Endothelial cell of umbilical vein (primary cell): ENCODE measurements around the gene ZCCHC14. TPM values are rescaled to one million over a fixed set of nuclear protein-coding genes. Genes with fewer than 3 reads are reported as not detected.

Experiments
- BruUV-seq: library from RNA; stranded (reverse); fragments of 400-500 nt; replicated peaks from 2 replicates; lab custom pipeline; 2021; lab: Mats Ljungman, UMichigan
- CTCF ChIA-PET: fragments of 300-600, 350-600 bp; sonication (Branson Sonifier 250); formaldehyde crosslinking; loops from one replicate; lab custom pipeline; 2021; ENCODE audit warnings: antibody characterized with exemption, inconsistent platforms; lab: Charles Lee
- POLR2A ChIA-PET: fragments of 300-600, 350-600 bp; sonication (Branson Sonifier 250); formaldehyde crosslinking; loops from one replicate; lab custom pipeline; 2021; ENCODE audit warnings: antibody characterized with exemption, inconsistent platforms; lab: Charles Lee
- DNase-seq: peaks from one replicate; pipeline ENCODE4 v3.0.0-alpha.2; 2011; ENCODE audit warnings: low read depth, low spot score
- FAIRE-seq: peaks from 2 replicates; lab custom pipeline; 2011; peaks lifted over from hg19 to GRCh38; lab: Jason Lieb, UNC
- H2AFZ ChIP-seq: 2 replicates; pipeline ENCODE4 v1.6.0; 2012; ENCODE audit warnings: low read depth, low read length, control low read depth, inconsistent platforms
- H3K27ac ChIP-seq: 2 replicates; pipeline ENCODE4 v1.5.1; 2011; ENCODE audit warnings: low read depth, mild to moderate bottlenecking, control low read depth, low read length, moderate library complexity; ENCODE audit not compliant: insufficient read depth
- H3K27me3 ChIP-seq, 2 experiments: 2 replicates each; pipeline versions ENCODE4 v1.6.0 to v1.6.1; 2011; ENCODE audit warnings: low read length in 2 of 2, mixed read lengths in 1 of 2; ENCODE audit not compliant: control insufficient read depth in 2 of 2, insufficient read depth in 2 of 2
- H3K36me3 ChIP-seq, 2 experiments: 2 replicates in 1 of 2; 3 replicates in 1 of 2; pipeline ENCODE4 v1.5.1; 2011; ENCODE audit warnings: low read length in 2 of 2, mild to moderate bottlenecking in 1 of 2, moderate library complexity in 1 of 2; ENCODE audit not compliant: control insufficient read depth in 2 of 2, insufficient read depth in 2 of 2; ENCODE audit errors: extremely low read depth in 1 of 2
- H3K4me1 ChIP-seq: 3 replicates; pipeline ENCODE4 v1.5.1; 2011; ENCODE audit warnings: mild to moderate bottlenecking, low read length; ENCODE audit not compliant: control insufficient read depth, insufficient read depth; ENCODE audit errors: extremely low read depth
- H3K4me2 ChIP-seq: 2 replicates; pipeline ENCODE4 v1.6.1; 2011; ENCODE audit warnings: low read length, control low read depth, mixed read lengths; ENCODE audit not compliant: insufficient read depth
- H3K4me3 ChIP-seq, 3 experiments: fragments of 200-600 bp in 1 of 3; sonication (generic), shearing (Covaris generic) in 1 of 3; replicated peaks in 1 of 3; 2 replicates each; pipeline ENCODE4 v1.5.1; 2011 to 2016; ENCODE audit warnings: control low read depth in 3 of 3, low read length in 3 of 3, mild to moderate bottlenecking in 2 of 3, inconsistent platforms in 1 of 3, low read depth in 1 of 3, moderate library complexity in 1 of 3; ENCODE audit not compliant: insufficient read depth in 1 of 3
- H3K79me2 ChIP-seq: 2 replicates; pipeline ENCODE4 v1.6.0; 2012; ENCODE audit warnings: low read length, inconsistent platforms; ENCODE audit not compliant: control insufficient read depth, insufficient read depth
- H3K9ac ChIP-seq: replicated peaks from 2 replicates; pipeline ENCODE3; 2011; ENCODE audit warnings: low read length, control low read depth; ENCODE audit not compliant: insufficient read depth; ENCODE audit errors: extremely low read depth
- H3K9me1 ChIP-seq: replicated peaks from 3 replicates; pipeline ENCODE4 v1.6.0; 2011; ENCODE audit warnings: mild to moderate bottlenecking, low read length; ENCODE audit not compliant: control insufficient read depth, insufficient read depth; ENCODE audit errors: extremely low read depth
- H3K9me3 ChIP-seq: replicated peaks from 2 replicates; pipeline ENCODE4 v1.5.1; 2012; ENCODE audit warnings: low read length, inconsistent platforms; ENCODE audit not compliant: control insufficient read depth, insufficient read depth
- H4K20me1 ChIP-seq: replicated peaks from 2 replicates; pipeline ENCODE3; 2011; ENCODE audit warnings: mild to moderate bottlenecking, low read length; ENCODE audit not compliant: control insufficient read depth, insufficient read depth; ENCODE audit errors: extremely low read depth
- CTCF ChIP-seq, 2 donors: IDR thresholded peaks; 1 replicate in 1 of 2; 2 replicates in 1 of 2; pipeline ENCODE4 v1.5.1; 2011; ENCODE audit warnings: low read length in 2 of 2, mild to moderate bottlenecking in 2 of 2, moderate library complexity in 2 of 2, control low read depth in 1 of 2, inconsistent platforms in 1 of 2, low read depth in 1 of 2; ENCODE audit not compliant: insufficient read depth in 1 of 2; ENCODE audit errors: extremely low read depth in 1 of 2
- EZH2 ChIP-seq: IDR thresholded peaks from 2 replicates; pipeline ENCODE4 v1.6.1; 2012; ENCODE audit warnings: borderline replicate concordance, low read depth, mild to moderate bottlenecking, moderate library complexity, low read length, inconsistent platforms; ENCODE audit not compliant: severe bottlenecking
- FOS ChIP-seq: IDR thresholded peaks from 2 replicates; pipeline ENCODE4 v1.6.1; 2011; ENCODE audit warnings: mild to moderate bottlenecking, low read length, moderate library complexity, borderline replicate concordance; ENCODE audit not compliant: insufficient read depth
- GATA2 ChIP-seq: IDR thresholded peaks from 2 replicates; pipeline ENCODE4 v1.7.0; 2011; ENCODE audit warnings: low read depth, mild to moderate bottlenecking, moderate library complexity, mixed read lengths, low read length; ENCODE audit not compliant: insufficient read length, insufficient read depth
- JUN ChIP-seq: IDR thresholded peaks from 2 replicates; pipeline ENCODE4 v1.6.1; 2011; ENCODE audit warnings: borderline replicate concordance, low read depth; ENCODE audit not compliant: insufficient read length, insufficient read depth
- MAX ChIP-seq: IDR thresholded peaks from 2 replicates; pipeline ENCODE4 v1.6.1; 2011; ENCODE audit not compliant: insufficient read depth, insufficient read length
- MYC ChIP-seq: IDR thresholded peaks from one replicate; pipeline ENCODE4 v1.6.1; 2011; ENCODE audit warnings: mild to moderate bottlenecking, low read depth, low read length
- POLR2A ChIP-seq: IDR thresholded peaks from 2 replicates; pipeline ENCODE4 v1.6.1; 2012; ENCODE audit warnings: low read depth, mild to moderate bottlenecking, control low read depth, low read length
- POLR2AphosphoS5 ChIP-seq: IDR thresholded peaks from 2 replicates; pipeline ENCODE4 v1.6.1; 2012; ENCODE audit warnings: low read depth, mild to moderate bottlenecking, control low read depth, low read length, moderate library complexity; ENCODE audit not compliant: insufficient read depth
- dilution Hi-C: fragments of 300-500 bp; cut with MboI; formaldehyde crosslinking; loops from one replicate; pipeline ENCODE4 v1.15.0; 2019; ENCODE audit warnings: low sequenced_read_pairs; ENCODE audit not compliant: extremely low pct_ligation_motif_present
- intact Hi-C: fragments of 100-400 bp; cut with micrococcal nuclease; formaldehyde crosslinking; loops from one replicate; pipeline ENCODE4 v1.10.0; 2022
- polyA plus RNA-seq, 4 experiments: library from polyadenylated mRNA; depleted of rRNA in 3 of 4; stranded (reverse) in 3 of 4; unstranded in 1 of 4; fragments of >200 nt; gene quantifications; 2 replicates each; pipeline versions ENCODE4 v1.2.1 to v1.2.3, GENCODE V29; 2011 to 2012; ENCODE audit warnings: missing spikeins in 1 of 4
- total RNA-seq: library from RNA; stranded (reverse); gene quantifications from 2 replicates; pipeline ENCODE4 v1.2.3, GENCODE V29; 2021

The ZCCHC14 gene
- total and polyA plus RNA-seq, 2 donors (not counting 3 experiments of a cell fraction or from before 2014, with no cell fraction given) = 9.5 to 30.9 TPM

- Histone ChIP-seq H2AFZ (no peak overlapping the region), H3K9ac (no peak overlapping the region), H3K4me2 (no peak overlapping the region), H3K9me1 (no peaks in the 10 kb centered on the region), H3K4me1 (peaks cover 9% of the 10 kb centered on the region), H3K4me3 (no peak overlapping the region), H3K79me2 (peaks cover 65% of the 10 kb centered on the region), H4K20me1 (peaks cover 4% of the 10 kb centered on the region), H3K27ac (no peak overlapping the region), H3K36me3 (peaks cover 0 to 3% of the 10 kb centered on the region in 2 experiments), H3K27me3 (no peaks in the 10 kb centered on the region), H3K9me3 (no peaks in the 10 kb centered on the region)
- DNase-seq (no peak), FAIRE-seq (no peak)
- ChIA-PET POLR2A (no interaction called here), CTCF (interaction anchor here (1.6 kb wide), 2 partner anchors 8 to 10 kb away, joined by 4 to 16 read pairs; no protein-coding TSS in a partner anchor)
- intact Hi-C loops (no loop called here), dilution Hi-C loops (no loop called here)
- TF ChIP-seq CTCF (IDR thresholded peaks at IDR 0.05; ENCODE audit: extremely low read depth in 1 of 2, insufficient read depth in 1 of 2, low read depth in 1 of 2, low read length in 2 of 2) (no peak), POLR2A (no peak), MYC (no peak)
- BruUV-seq = no TSS peak
Measured at GRCh38 chr16:87474566-87474996, 18.2 kb downstream of the ZCCHC14 start.

- BruUV-seq = no TSS peak
- H4K20me1 ChIP-seq = peaks cover 4% of the 10 kb centered on the region
- H3K9me1 ChIP-seq = no peaks in the 10 kb centered on the region
- DNase-seq (no peak), FAIRE-seq (no peak)
- H3K79me2 ChIP-seq = peaks cover 70% of the 10 kb centered on the region
- no peak for TF ChIP-seq MYC
- no peak for TF ChIP-seq POLR2A
- TF ChIP-seq POLR2AphosphoS5 = no peak
- no peak for TF ChIP-seq FOS
- no peak for TF ChIP-seq JUN
- no peak for TF ChIP-seq EZH2
- TF ChIP-seq GATA2 = no peak
- no peak for TF ChIP-seq MAX
- no peak for TF ChIP-seq CTCF (IDR thresholded peaks at IDR 0.05; ENCODE audit: extremely low read depth in 1 of 2, insufficient read depth in 1 of 2, low read depth in 1 of 2, low read length in 2 of 2)
- H3K27me3 ChIP-seq = no peaks in the 10 kb centered on the region
- intact Hi-C loops (no loop called here), dilution Hi-C loops (no loop called here)
- no peak overlapping the region for H3K27ac ChIP-seq
- ChIA-PET CTCF (interaction anchor here (0.6 kb wide), 1 partner anchor 57 kb away, joined by 3 read pairs; no protein-coding TSS in a partner anchor), POLR2A (no interaction called here)
- no peak overlapping the region for H2AFZ ChIP-seq
- no peak overlapping the region for H3K4me3 ChIP-seq
- no peak overlapping the region for H3K4me2 ChIP-seq
- H3K9me3 ChIP-seq = no peaks in the 10 kb centered on the region
- H3K9ac ChIP-seq = no peak overlapping the region
- H3K4me1 ChIP-seq = peaks cover 9% of the 10 kb centered on the region
- H3K36me3 ChIP-seq = peaks cover 0 to 3% of the 10 kb centered on the region in 2 experiments
Measured at GRCh38 chr16:87474017-87474416, 18.8 kb downstream of the ZCCHC14 start.
